IPS-NIHi11 (cell line): Measurements from ENCODE around the gene RALY.

Source experiments
- DNase-seq: peaks from one replicate; pipeline ENCODE4 v3.0.0; 2012; ENCODE audit warnings: mixed read lengths, low spot score

Gene RALY

DNA sequence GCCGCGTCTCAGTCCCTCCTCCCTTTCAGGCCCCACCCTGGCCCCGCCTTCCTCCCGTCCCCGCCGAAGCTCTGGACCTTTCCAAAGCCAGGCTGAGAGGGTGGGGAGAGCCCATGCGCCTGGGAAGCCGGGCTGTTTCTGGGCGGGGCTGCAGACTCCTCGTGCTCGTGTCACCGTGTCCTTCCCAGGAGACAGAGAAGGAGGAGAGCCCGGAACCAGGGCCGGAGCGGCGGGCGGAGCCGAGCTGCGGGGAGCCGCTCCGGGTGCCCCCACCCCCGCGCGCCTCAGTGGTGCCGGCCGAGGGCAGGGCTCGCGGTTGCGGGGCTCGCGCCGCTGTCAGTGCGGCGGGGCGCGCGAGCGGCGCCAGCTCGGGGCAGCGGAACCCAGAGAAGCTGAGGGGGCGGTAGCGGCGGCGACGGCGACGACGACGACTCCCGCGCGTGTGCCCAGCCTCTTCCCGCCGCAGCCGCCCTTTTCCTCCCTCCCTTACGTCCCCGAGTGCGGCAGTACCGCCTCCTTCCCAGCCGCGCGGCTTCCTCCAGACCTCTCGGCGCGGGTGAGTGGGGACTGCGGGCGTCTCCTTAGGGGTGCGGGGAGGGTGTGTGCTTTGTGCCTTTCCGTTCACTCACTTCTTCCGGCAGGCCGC, at the start of gene RALY:
Gene RALY, plus strand, starts transcription at position 336 of the 646 bp plus-strand sequence. CDS start 78,164 bp downstream, outside the sequence.
- DNase-seq = peak; percentile 85

DNA sequence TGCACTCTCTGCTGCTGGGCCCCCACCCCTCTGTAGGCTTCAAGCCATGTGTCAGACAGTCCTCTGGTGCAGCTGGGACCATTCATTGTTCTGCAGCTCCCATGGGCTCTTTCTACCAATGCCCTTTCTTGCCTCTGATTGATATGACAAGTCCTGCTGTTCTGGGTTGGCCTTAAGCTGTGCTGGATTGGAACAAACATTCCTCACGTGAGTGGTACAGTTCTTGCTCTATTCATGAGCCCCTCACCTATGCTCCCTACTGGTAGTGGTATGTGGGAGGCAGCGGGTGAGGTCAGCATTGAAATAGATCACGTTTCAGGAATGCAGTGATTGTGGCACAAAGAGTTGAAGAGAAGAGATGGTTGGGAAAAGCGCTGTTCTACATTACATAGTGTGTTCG, 48.8 kb upstream of the RALY start:
- peak; percentile 60 for DNase-seq

GRCh38 chr20:33945391-33946081, 48.2 kb upstream of the RALY start:
- DNase-seq = no peak

GRCh38 chr20:33947709-33948295, 45.9 kb upstream of the RALY start:
- DNase-seq = peak; percentile 89

GRCh38 chr20:33948480-33948879, 45.2 kb upstream of the RALY start:
- no peak for DNase-seq

DNA sequence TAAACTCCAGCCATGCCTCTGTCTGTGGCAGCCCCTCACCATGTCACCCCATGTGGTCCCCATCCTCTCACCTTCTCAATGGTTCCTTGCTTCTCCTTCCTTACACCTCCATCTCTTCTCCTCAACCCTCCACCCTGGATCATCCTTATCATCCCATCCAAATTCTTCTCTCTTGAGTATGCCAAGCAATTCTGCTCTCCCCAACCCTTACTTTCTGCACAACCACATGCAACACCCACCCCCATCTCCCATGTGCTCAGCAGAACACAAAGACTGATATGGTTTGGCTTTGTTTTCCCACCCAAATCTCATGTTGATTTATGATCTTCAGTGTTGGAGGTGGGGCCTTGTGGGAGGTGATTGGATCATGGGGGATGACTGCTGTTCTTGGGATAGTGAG, 42.5 kb upstream of the RALY start:
- DNase-seq = no peak

DNA sequence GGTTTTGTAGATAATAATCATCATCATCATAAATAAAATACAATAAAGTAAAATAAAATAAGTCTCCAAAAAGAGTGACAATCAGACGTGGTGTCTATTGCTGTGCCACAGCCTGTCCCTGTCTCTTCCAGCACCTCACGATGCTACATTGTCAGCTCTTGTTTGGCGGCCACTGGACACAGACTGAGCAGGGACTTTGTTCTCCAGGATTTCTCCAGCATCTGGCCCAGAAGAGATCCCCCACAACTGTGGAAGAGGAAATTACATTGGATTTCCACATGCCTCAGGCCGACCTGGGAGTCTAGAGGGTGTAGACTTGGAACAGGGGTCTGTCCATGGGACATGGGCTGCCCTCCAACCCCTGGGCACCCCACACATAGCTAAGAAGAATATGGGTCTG, 39.2 kb upstream of the RALY start:
- DNase-seq = no peak

DNA sequence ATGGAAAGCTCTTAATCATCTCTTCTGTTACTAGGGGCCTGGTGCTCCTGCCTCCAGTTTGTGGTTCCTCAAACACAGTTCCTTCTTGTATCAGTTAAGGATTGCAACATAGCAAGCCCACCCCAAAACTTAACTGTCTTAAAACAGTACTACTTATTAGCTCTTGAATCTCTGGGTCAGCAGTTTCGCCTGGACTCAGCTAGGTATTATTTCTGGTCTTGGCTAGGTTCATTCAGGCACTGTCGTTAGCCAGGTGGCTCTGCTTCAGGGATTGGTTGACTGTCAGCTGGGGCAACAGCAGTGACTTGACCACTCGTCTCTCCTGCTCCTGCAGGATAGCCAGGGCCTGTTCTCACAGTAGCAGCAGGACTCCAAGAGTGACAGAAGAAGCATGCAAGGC, 30.0 kb upstream of the RALY start:
- DNase-seq = no peak

DNA sequence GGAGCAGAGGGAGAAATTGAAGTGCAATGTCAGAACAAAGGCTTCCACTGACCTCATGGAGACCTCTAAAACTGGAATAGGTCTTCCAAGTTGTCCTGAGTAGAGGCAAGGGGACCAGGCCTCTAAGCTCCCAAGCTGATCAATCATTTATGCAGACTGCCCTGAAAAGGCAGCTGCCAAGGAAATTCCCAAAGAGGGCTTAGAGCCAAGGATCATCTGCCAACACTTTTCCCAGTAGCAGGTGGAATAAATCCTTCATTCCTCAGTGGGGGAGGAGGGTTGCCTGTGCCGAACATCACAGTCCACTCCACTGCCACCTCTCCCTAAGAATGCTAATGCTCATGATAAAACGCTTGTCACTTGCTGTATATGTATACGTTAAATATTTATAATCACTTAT, 29.3 kb upstream of the RALY start:
- DNase-seq = no peak

DNA sequence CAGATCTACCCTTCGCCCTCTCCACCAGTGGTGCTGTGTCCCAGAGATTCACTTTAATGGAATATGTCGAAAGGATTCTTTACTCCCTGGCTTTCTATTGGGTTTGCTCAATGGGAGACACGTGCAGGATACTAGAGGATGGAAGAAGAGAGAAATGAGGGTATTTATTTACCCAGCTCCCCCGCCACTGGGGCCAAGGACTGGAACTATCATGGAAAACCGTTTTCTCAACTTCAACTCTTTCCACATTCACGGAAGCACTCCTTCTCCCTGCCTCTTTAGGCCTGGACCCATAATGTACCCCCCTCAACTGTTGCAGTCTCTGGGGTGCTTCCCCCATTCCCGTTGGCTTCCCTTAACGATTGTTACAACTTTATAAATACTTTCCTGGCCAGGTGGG, 26.6 kb upstream of the RALY start:
- no peak for DNase-seq

- DNase-seq = no peak
Observed at GRCh38 chr20:33969563-33969962, 24.1 kb upstream of the RALY start.

- DNase-seq = no peak
Observed at GRCh38 chr20:33970229-33970628, 23.5 kb upstream of the RALY start.

- DNase-seq = no peak
Observed at GRCh38 chr20:33971147-33971975, 22.4 kb upstream of the RALY start.

DNA sequence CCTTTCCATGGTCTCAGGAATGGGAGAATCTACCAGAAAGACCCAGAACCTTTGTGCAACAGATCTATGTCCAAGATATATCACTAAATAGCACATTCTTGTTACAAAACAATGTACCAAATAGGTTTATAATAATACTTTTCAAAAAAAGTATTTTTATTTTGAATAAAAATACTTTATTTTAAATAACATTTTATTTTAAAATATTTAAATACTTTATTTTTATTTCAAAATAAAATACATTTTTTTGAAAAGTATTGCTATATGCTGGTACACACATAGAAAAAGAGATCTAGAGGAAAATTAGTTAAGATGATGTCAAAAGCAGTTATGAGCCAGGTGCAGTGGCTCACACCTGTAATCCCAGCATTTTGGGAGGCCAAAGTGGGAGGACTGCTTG, 16.8 kb upstream of the RALY start:
- DNase-seq = no peak

GRCh38 chr20:33977535-33977934, 16.2 kb upstream of the RALY start:
- DNase-seq = no peak

DNA sequence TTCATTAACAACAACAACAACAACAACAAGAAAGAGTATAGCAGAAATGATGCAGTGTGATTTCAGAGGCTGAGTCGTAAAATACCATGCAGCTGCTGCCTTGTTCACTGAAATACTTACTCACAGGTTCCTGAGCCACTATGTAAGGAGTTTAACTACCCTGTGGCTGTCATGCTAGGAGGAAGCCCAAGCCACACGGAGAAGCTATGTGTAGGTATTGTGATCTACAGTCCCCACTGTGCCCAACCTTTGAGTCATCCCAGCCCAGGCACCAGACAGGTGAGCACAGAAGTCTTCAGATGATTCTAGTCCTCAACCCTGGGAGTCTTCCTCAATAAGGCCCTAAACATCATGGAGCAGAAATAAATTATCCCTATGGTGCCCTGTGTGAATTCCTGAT, 14.6 kb upstream of the RALY start:
- DNase-seq = no peak

GRCh38 chr20:33981347-33981746, 12.4 kb upstream of the RALY start:
- no peak for DNase-seq

DNA sequence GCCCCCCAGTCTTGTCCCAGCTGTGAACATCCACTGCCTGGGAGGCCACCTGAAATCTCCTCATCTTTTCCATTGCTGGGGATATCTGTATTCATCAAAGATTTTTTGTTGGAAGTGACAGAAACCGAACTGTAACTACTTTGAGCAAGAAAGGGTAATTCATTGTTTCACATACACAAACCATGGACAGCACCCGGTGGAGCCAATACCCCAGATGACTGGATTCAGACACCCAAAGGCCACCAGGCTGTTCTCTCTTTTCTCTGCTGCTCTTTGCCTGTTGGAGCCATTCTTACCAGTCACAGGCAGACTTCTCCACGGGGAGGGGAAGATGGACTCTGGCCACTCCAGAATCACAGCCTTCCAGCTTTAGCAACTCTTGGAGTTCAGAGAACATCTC, 11.7 kb upstream of the RALY start:
- no peak for DNase-seq

- DNase-seq = no peak
Observed at GRCh38 chr20:33983371-33983770, 10.3 kb upstream of the RALY start.

DNA sequence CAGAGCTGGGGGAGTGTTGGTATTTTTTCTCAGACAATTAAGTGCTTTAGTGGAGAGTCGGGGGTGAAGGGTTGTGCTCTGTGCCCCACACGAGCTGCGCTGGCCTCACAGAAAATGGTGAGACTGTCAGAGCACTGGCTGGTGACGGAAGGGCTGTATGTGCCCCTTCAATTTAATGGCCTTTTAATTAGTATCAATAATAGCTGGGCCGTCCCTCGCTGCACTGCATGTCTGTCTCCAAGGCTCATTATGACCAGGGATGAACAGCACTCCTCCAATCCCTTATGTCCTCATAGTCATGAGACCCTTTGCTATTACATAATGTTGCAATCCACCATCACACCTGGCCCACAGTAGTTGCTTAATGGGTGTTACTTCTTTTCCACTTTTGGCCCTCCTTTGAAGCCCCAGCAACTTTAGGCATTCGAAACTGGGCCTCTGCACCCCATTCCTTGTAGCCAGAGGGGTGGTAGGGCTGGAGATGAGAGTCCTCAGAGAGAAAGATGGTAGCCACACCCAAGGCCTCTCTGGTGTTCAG, 9.5 kb upstream of the RALY start:
- DNase-seq = no peak

DNA sequence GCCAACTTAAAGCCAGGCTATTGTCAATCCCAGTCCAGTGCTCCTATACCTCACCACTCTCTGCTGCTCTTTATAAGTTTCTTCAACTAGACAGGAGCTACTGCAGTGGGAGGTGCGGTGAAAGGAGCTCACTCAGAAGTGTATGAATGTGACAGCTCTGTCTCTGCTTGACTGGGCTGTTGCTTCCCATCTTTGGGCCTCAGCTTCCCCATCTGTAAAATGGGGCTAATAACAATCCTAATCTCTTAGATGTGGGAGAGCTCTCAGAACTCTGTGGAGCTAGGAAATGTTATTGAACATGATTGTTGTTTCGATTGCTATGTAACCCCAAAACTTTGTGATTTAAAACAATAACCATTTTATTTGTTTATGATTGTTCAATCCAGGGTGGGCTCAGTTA, 8.4 kb upstream of the RALY start:
- DNase-seq = no peak

GRCh38 chr20:33985830-33986229, 7.9 kb upstream of the RALY start:
- no peak for DNase-seq
